Body of pancreas (tissue), 4 donors: ENCODE measurements around the gene DYRK1A.

Experiments
- POLR2A ChIP-seq, 3 donors: fragments of 450-650 bp; IDR thresholded peaks; one replicate each; pipeline ENCODE4 v1.6.1; 2016; ENCODE audit warnings: antibody characterized with exemption in 3 of 3, mild to moderate bottlenecking in 2 of 3
- TF ChIP-seq, protein P1 (sequence below), 7 experiments: fragments of 450-650 bp in 4 of 7; fragments of 200-600 bp in 3 of 7; sonication (generic) in 3 of 7; IDR thresholded peaks; one replicate each; pipeline ENCODE4 v1.5.1; 2016 to 2019; ENCODE audit warnings: antibody characterized with exemption in 7 of 7

DNA sequence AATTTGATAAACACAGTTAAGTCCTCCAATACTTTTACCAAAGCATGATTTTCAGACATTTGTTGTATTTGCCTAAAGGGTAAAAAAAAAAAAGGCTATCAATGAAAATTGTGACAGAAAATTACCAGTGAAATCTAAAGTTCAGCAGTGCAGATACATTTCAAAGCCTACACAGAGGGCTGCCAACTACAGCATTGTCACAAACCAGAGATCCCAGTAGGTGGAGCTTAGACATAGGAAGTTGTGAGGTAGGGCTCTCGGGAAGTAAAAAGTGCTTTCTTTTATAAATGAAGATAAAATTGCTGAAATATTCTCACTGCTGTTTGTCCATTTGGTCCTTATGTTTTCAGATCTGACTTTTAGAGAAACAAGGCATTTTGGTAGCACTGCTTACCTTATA is 123.0 kb downstream of the DYRK1A start:
- no peak for TF ChIP-seq POLR2A (IDR thresholded peaks at IDR 0.05)
- TF ChIP-seq, protein P1, sequence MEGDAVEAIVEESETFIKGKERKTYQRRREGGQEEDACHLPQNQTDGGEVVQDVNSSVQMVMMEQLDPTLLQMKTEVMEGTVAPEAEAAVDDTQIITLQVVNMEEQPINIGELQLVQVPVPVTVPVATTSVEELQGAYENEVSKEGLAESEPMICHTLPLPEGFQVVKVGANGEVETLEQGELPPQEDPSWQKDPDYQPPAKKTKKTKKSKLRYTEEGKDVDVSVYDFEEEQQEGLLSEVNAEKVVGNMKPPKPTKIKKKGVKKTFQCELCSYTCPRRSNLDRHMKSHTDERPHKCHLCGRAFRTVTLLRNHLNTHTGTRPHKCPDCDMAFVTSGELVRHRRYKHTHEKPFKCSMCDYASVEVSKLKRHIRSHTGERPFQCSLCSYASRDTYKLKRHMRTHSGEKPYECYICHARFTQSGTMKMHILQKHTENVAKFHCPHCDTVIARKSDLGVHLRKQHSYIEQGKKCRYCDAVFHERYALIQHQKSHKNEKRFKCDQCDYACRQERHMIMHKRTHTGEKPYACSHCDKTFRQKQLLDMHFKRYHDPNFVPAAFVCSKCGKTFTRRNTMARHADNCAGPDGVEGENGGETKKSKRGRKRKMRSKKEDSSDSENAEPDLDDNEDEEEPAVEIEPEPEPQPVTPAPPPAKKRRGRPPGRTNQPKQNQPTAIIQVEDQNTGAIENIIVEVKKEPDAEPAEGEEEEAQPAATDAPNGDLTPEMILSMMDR (IDR thresholded peaks at IDR 0.05), result no peak
